Inflammatory macrophage treated with lipopolysaccharide for 4 hours (primary cell): Measurements from ENCODE around the gene SDK1.
A peak's percentile ranks its signal among the peaks of the same experiment; 100 is the strongest.

Source experiments
- DNase-seq: peaks from one replicate; pipeline ENCODE4 v3.0.0-alpha.2; 2020

Gene SDK1

DNA sequence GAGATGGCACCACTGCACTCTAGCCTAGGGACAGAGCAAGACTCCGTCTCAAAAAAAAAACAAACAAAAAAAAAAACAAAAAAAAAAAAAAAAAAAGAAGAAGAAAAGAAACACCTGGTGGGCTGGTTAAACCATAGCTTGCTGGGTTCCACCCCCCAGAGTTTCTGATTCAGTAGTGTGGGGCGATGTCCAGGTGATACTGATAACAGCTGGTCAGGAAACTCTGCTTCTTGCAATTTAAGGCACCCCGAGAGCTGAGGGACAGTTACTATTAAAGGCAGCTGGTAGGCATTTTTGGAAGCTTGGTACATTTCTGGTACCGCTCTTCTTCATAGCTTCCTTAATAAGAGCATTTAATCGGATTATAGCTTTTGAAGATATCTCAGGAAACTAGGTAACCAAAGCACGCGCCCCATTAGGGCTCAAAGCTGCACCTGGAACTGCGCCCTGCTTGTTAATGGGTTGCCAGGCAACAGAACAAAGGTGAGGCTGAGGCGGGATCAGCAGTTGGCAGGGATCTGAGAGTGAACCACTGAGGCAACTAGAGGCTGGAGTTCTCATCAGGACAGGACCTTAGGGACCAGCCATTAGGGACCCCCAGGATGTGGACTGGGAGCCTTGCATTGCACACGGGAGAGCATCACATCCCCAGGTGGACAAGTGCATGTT lies 6.5 kb upstream of the SDK1 start:
- no peak for DNase-seq

DNA sequence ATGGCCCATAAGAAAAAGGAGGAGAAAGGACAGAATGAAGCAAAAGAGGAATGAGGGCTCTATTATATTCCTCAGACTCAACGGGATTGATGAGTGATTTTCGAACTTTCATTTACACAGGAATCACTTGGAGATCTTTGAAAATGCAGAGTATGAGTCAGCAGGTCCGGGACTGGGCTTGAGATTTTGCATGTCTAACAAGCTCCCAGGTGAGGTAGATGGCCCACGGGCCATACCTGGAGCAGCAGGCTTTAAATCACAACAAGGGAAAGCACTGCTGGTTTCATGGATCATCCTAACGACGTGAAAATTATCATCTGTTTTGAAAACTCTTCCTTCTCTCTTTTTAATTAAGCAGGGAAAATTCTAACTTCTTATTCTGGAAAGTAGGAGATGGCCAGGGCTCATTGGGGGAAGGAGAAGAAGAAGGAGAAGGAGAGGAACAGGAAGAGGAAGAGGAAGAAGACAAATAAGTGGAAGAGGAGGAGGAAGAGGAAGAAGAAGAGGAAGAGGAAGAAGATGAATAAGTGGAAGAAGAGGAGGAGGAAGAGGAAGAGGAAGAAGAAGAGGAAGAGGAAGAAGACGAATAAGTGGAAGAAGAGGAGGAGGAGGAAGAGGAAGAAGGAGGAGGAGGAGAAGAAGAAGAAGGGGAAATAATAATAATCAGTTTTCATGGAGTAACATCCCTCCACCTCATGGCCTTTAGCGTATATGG lies 3.8 kb upstream of the SDK1 start:
- DNase-seq = no peak

- DNase-seq = no peak
These were observed 816 bp upstream of the SDK1 start for GRCh38 chr7:3300221-3300650.

DNA sequence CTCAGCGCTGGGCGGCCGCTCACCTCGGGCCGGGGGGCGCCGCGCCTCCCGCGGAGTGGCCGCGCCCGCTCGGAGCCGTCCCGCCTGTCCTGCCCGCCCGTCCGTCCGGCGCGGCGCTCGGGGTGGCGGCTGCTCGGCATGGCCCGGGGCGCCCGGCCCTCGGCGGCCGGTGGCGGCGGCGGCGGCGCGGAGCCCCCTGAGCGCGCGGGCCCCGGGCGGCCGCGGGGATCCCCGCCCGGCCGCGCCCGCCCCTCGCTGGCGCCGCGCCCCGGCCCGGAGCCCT lies 338 bp downstream of the SDK1 start:
- no peak for DNase-seq

- peak; percentile 37 for DNase-seq
These were observed 973 bp downstream of the SDK1 start for GRCh38 chr7:3301831-3302618.

DNA sequence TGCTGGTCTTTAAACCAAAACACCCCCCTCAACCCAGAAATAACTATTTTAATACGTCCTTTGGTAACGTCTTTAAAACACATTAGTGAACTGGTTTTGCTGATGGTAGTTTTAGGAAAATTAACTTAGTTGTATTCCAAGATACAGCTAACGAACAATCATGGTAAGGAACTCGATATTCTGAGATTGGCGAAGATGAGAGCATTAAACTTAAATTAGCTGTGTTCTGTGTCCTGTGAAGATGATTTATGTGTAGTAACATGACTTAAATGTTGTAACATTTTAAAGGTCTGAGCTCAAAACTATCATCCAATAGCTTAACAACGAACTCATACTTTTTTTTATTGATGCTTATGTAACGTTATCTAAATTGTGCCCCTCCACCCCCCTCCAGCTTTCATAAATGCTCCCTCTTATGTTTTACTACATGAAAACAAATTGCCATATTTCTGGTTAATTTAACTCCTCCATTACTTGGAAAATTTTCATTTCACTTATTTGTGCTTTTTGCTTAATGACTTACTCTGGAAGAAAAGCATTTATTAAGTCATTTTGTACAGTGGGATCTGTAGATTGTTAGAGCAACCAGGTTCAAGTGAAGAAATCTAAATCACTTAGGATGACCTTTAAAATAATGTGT lies 1.7 kb downstream of the SDK1 start:
- no peak for DNase-seq

DNA sequence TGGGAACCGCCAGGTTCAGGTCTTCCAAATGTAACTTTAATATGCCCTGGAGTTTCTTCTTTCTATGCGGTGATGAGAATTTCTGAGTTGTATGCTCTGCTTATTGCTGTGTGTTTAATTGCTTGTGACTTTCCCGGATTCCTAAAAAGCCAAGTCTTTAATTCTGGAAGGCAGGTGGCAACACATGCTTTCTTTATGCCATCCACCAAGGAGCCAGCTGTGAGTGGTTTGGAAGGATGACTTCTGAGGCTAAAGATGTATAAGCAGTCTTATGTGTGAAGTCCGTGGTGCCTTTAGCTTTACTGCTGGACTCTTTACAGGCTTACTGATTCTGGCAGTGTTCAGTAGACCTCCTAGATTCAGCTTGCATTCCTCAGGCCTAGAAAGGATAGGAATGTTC lies 3.1 kb downstream of the SDK1 start:
- DNase-seq = no peak

GRCh38 chr7:3307435-3307834 lies 6.4 kb downstream of the SDK1 start:
- DNase-seq = no peak

DNA sequence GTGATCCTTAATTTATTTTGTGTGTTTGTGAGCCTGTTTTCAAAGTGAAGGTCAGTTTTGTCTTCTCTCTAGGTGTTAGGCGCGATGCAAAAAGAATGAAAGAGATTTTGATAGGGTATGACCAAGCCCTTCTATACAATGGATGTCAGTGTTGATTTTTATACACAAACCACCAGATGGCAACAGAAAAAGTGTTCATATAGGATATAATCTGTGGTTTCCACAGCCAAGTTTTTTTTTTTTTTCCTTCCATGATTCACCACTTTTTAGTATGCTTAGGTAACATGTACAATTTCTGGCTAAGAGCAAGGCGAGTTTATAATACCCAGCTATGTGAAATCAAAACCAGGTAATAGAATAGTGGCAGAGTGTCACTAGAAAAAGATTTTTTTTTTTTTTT lies 8.1 kb downstream of the SDK1 start:
- no peak for DNase-seq

DNA sequence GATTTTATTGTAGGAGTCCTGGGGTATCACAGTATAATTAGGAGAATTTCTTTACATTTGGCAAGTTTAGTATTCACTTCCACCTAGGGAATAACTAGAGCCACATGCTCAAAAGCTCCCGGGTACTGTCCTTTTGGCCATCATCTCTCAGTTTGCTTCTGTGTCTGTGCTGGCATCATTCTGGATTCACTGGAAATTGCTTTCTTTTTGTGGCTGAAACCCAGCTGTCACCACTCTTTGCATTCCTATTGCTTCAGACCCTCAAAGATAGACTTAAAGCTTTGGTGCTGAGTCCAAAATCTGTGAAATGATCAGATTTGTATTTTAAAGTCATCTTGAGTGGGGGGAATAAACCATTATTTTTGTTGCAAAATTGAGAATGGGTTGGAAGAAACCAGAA lies 8.9 kb downstream of the SDK1 start:
- DNase-seq = no peak

DNA sequence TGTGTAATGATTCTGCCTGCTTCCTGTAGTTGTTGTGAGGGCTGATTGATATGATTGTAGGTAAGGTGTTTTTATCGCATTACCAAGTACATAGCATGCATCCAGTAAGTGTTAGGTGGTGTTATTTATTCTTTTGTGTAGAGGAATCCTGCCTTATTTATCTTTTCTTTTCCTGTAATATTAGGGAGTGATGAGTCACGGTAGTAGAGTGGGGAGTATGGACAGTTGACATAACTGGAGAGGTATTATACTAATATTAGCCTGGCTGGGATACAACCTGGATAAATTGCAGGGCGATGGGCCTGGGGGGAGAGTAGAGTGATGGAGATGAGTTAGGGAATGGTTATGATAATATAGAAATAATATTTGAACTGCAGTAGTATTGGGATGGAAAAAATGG lies 9.8 kb downstream of the SDK1 start:
- DNase-seq = no peak

- peak; percentile 8 for DNase-seq
These were observed 11.5 kb downstream of the SDK1 start for GRCh38 chr7:3312583-3312982.

DNA sequence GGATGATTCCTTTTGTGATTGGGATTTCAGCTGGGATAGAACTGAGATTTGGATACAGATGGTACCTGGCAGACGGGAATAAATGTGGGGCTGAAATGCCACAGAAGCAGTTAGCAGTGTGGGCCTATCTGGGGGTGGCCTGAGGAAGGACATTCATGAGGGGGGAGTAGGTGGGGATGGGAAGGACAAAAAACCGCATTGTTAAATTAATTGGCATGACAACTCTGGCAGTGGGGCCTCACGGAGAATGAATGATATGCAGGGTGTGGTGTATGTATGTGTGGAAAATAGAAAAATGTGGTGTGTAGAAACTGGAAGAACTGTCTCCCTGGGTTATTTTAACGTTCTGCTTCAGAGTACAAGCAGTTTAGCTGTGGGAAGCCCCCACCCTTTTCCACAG lies 17.8 kb downstream of the SDK1 start:
- no peak for DNase-seq

- DNase-seq = no peak
These were observed 20.2 kb downstream of the SDK1 start for GRCh38 chr7:3321206-3321605.

DNA sequence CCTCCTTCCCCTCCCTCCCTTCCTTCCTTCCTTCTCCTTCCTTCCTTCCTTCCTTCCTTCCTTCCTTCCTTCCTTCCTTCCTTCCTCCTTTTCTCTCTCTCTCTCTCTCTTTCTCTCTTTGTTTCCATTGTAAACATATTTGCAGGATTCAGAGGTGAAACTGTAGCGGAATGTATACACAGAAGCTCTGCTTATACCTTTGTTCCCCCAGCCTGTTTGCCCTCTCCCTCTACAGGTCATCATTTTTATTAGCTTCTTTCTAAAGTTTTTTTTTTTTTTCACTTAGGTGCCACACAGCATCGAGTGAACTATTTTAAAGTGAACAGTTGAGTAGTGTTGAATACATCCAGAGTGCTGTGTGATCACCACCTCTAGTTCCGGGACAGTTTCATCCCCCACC lies 20.7 kb downstream of the SDK1 start:
- DNase-seq = no peak

GRCh38 chr7:3326246-3326645 lies 25.2 kb downstream of the SDK1 start:
- DNase-seq = no peak

- DNase-seq = no peak
These were observed 26.0 kb downstream of the SDK1 start for GRCh38 chr7:3327099-3327498.

DNA sequence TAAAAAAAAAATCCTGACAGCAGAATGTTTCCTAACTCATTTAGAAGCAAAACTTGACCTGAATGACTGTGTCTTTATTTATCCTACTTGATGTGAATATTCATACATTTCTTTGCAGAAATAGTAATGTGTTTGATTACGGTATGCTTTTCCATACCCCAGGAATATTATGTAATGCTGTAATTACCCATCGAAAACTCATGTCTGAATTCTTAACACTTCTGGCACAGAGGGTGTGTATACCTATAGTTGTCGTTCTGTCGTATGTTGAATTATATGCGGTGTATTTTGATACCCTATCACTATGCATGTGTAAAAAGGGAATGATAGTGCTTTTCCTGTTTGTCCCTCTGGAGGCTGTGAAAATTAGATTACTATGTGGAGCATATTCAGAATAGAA lies 26.6 kb downstream of the SDK1 start:
- DNase-seq = no peak

DNA sequence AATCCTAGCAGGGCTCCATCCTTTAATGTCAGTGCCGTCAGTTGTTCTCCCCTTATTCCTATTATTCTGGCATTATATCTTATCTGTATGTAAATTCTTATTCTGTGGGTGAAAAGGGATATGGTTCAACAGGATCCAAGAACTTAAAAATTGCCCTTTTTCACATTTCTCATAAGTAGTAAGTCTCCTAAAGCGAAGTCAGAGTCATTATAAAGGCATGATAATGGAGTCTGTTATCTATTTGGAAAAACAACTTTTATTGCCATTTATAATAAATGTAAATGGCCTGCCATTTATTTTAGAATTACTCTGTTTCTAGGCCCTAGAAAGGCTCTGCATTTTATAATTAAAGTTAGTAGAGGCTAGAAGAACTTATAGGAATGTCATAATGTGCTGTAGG lies 31.3 kb downstream of the SDK1 start:
- no peak for DNase-seq

- no peak for DNase-seq
These were observed 32.8 kb downstream of the SDK1 start for GRCh38 chr7:3333861-3334260.

DNA sequence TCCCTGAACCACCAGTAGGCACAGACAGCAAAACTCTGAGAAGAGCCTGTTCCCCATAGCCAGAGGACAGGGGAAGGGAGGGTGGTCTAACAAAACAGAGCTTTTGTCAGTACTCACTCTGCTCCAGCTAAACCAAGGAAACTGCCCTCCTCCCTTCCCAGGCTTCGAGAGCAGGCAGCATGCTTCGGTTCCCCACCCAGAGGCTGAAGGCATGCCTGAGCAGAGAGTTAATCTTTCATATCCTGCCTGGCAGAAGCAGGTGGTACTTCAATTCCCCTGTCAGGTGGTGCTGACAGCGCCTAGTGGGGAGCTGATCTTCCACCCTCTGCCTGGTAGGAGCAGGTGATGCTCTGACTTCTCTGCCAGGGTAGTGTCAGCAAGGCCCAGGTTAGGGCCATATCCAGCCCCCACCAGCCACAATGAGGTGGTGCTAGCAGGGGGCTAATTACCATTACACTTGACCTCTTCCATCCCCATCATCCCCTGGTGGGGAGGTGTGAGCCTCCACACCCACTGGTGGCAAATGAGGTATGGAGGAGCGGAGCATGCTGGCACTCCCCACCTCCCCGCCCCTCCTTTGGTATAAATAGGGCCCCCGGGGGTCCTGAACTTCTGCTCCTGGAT lies 35.1 kb downstream of the SDK1 start:
- DNase-seq = no peak

DNA sequence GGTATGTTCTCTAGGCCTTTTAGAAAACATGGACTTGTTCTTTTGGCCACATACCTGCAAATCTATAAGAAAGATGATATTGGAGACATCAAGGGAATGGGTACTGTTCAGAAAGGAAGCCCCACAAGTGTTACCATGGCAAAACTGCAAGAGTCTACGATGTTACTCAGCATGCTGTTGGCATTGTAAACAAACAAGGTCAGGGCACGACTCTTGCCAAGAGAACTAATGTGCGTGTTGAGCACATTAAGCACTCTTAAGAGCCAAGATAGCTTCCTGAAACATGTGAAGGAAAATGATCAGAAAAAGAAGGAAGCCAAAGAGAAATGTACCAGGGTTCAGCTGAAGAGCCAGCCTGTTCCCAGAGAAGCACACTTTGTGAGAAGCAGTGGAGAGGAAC lies 37.1 kb downstream of the SDK1 start:
- DNase-seq = no peak

DNA sequence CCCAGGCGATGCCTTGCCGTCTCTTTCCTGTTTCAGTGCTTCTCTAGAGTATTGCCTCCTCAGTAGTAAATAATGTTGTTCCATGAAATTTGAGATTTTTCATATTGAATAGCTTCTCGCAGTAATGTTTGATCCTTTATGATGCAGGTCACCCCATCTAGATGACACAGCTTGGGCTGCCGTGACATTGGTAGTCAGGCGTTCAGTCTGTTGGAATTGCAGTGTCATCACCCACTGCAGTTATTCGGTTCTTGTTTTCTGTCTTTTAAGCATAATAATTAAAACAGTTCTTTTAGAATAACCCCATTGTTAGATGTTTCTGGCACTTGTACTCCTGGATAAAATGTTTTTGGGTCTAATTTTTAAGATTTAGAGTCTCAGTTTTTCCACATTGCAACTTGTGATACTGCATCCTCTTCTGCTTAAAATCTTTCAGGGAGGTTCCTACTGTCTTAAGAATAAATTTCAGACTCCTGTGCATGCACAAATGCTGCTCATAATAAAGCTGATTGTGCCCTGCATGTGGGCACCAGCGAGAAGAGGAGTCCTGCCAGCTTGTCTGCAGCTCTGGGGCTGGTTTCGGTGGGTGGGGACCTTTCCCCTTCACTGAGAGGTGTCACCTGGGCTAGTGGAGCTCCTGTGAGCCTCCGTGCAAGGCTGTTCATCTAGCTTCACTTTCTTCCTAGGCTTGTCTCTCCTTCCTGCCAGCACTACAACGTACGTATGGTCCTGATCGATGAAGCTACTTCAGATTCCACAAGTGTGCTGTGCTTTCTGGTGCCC lies 44.8 kb downstream of the SDK1 start:
- no peak for DNase-seq
